Breast epithelium (tissue), 3 donors: ENCODE measurements around the gene BAD.

Experiments
- CTCF ChIP-seq, 3 donors: fragments of 450-650 bp; IDR thresholded peaks; one replicate each; pipeline ENCODE4 v1.5.1; 2016 to 2017; ENCODE audit warnings: antibody characterized with exemption in 3 of 3, mild to moderate bottlenecking in 3 of 3, moderate library complexity in 3 of 3
- POLR2A ChIP-seq: fragments of 450-650 bp; IDR thresholded peaks from one replicate; pipeline ENCODE4 v1.6.1; 2016; ENCODE audit warnings: antibody characterized with exemption, mild to moderate bottlenecking, moderate library complexity

GRCh38 chr11:64239662-64240434 lies 44.6 kb downstream of the BAD start:
- no peak for TF ChIP-seq POLR2A
- no peak for TF ChIP-seq CTCF (IDR thresholded peaks at IDR 0.05)
